Ovary (tissue), 9 donors: ENCODE data around the gene GRIA4. TPM values are rescaled to one million over a fixed set of nuclear protein-coding genes. Genes with fewer than 3 reads are reported as not detected.

Experiments used
- DNase-seq, 5 donors: peaks; one replicate each; pipeline ENCODE4 v3.0.0-alpha.2; 2019 to 2020
- H3K27ac ChIP-seq, 2 donors: fragments of 200-600 bp; one replicate each; pipeline versions ENCODE4 v1.5.1 to v1.8.0; 2019 to 2022
- H3K27me3 ChIP-seq: fragments of 200-600 bp; one replicate; pipeline ENCODE4 v1.8.0; 2022
- H3K36me3 ChIP-seq: fragments of 200-600 bp; sonication (generic); one replicate; pipeline ENCODE4 v1.5.1; 2019
- H3K4me1 ChIP-seq: one replicate; pipeline ENCODE4 v1.8.1; 2013; ENCODE audit warnings: mild to moderate bottlenecking, moderate library complexity; ENCODE audit not compliant: insufficient read depth
- H3K4me3 ChIP-seq: fragments of 200-600 bp; sonication (generic); one replicate; pipeline ENCODE4 v1.5.1; 2017
- H3K9me3 ChIP-seq, 2 donors: fragments of 200-600 bp in 1 of 2; sonication (generic) in 1 of 2; one replicate each; pipeline versions ENCODE4 v1.5.1 to v1.8.1; 2013 to 2019; ENCODE audit warnings: mild to moderate bottlenecking in 1 of 2, moderate library complexity in 1 of 2
- CTCF ChIP-seq, 3 donors: fragments of 450-650 bp in 2 of 3; fragments of 200-600 bp in 1 of 3; IDR thresholded peaks; one replicate each; pipeline versions ENCODE4 v1.5.1 to v1.8.0; 2016 to 2022; ENCODE audit warnings: antibody characterized with exemption in 3 of 3, mild to moderate bottlenecking in 1 of 3
- EP300 ChIP-seq: sonication (generic); formaldehyde crosslinking; IDR thresholded peaks from one replicate; pipeline ENCODE4 v1.6.1; 2017; ENCODE audit warnings: antibody characterized with exemption
- POLR2A ChIP-seq: fragments of 450-650 bp; IDR thresholded peaks from one replicate; pipeline ENCODE4 v1.6.1; 2017; ENCODE audit warnings: antibody characterized with exemption, mild to moderate bottlenecking, moderate library complexity
- whole genome bisulfite sequencing, 3 donors: extraction: QIAGEN DNeasy Blood & Tissue Kit in 1 of 3; methylation state at CpG; one replicate each; pipeline versions ENCODE4 v1.1.5 to v1.1.7; 2013 to 2017; 5-methylcytosine and 5-hydroxymethylcytosine counted together
- intact Hi-C, 4 donors: fragments of 100-400 bp; cut with DNase I; formaldehyde crosslinking; loops; one replicate each; pipeline versions ENCODE4 v1.11.0 to v1.15.1; 2022 to 2023
- polyA plus RNA-seq, 2 donors: library from polyadenylated mRNA; stranded (reverse); fragments of 200-250 nt in 1 of 2; fragments of 350-450 nt in 1 of 2; fragmentation: Illumina TruSeq in 1 of 2; extraction: RNeasy Lipid Tissue Mini Kit (QIAGEN cat#74804) in 1 of 2; gene quantifications; one replicate each; pipeline ENCODE4 v1.2.3, GENCODE V29; 2013 to 2014
- total RNA-seq, 7 donors: library from RNA; depleted of rRNA in 2 of 7; stranded (reverse); fragments of >200 nt in 2 of 7; fragmentation: NEBNext Ultra II Directional in 3 of 7; extraction: Animal tissue kit (Norgen Biotek cat#: 25700) in 3 of 7; gene quantifications; one replicate each; pipeline versions ENCODE4 v1.1.0 to v1.2.4, GENCODE V29; 2016 to 2023
- donor health status: DM: no; HTN: no; CAD: no; lungs with moderate emphysema.
- donor health status: DM: no; HTN: no; CAD: no.
- donor health status: Bipolar disorder and iron deficiency.
- donor health status: DM: yes; HTN: yes; CAD: no.
- donor health status: DM: no; HTN: no; CAD: no.
- donor health status: DM: yes; HTN: yes; CAD: no.

Gene GRIA4
- total and polyA plus RNA-seq, 9 donors, result 0.07 to 1.1 (median 0.26) TPM; not detected in 3

- H3K4me1 ChIP-seq, result no peaks in the 10 kb centered on the region
- intact Hi-C loops, result no loop called here
- H3K27ac ChIP-seq, result no peak overlapping the region
- H3K9me3 ChIP-seq, result no peaks in the 10 kb centered on the region
- 74 to 84% (median 77%) methylated on average over 1 of the region's 1 CpG for WGBS, 3 donors
- TF ChIP-seq EP300 (no peak), POLR2A (no peak), CTCF (IDR thresholded peaks at IDR 0.05) (no peak)
- H3K4me3 ChIP-seq, result no peak overlapping the region
- no peaks in the 10 kb centered on the region for H3K36me3 ChIP-seq
- H3K27me3 ChIP-seq, result no peaks in the 10 kb centered on the region
- DNase-seq, result no peak
Measured at GRCh38 chr11:105834461-105834860, 224.6 kb downstream of the GRIA4 start.

DNA sequence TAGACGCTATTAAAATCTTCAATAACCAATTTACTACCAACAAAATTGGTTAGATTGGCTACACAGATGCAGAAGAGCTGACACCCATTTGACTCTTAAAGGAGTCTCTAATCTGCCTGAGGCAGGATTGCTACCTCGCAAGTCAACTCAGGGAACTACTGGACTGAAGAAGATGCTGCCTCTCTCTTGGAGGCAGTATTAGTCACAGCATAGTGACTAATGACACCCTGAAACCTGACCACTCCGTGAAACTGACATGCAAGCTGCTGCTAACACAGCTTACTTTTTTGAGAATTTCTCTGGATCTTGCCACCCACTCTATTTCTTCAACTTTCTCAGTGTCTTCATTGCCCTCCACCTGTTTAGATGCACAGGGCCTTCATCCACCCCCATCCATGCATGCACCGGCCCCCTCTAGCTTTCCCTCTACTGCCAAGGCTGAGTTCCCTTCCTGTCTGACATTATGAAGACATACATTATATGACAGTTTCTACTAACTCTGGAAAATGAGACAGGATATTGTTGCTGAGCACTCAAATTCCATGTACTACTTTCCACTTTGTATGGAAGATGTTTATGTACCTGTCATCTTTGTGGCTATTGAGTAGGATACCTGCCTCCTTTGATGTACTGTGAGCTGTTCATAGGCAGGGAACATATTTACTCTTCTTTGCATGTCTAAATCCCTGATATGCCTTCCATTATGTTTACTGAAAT is 229.0 kb downstream of the GRIA4 start:
- Histone ChIP-seq H3K4me3 (no peak overlapping the region), H3K4me1 (no peaks in the 10 kb centered on the region), H3K9me3 (no peaks in the 10 kb centered on the region), H3K27me3 (no peaks in the 10 kb centered on the region), H3K36me3 (no peaks in the 10 kb centered on the region), H3K27ac (no peak overlapping the region)
- 81 to 85% (median 84%) methylated on average over 4 of the region's 4 CpGs for WGBS, 3 donors
- intact Hi-C loops, result no loop called here
- DNase-seq, result no peak
- TF ChIP-seq POLR2A (no peak), CTCF (IDR thresholded peaks at IDR 0.05) (no peak), EP300 (no peak)

DNA sequence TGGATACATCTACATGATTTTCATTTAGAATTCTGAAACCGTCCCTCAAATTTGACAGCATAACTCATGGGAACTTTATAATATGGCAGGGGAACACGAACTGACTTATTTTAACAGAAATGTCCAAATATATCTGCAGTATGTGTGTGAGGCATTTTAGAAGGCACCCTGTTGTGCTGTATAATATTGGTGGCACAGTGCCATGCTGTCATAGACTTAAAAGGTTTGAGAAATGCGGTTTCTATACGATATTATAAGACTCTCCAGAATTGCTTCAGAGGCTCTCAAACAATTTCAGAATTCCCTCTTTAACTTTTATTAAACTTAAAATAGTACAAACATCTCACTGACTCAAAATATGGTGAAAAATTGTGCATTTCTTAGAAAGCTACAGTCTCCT is 230.5 kb downstream of the GRIA4 start:
- no peak for DNase-seq
- H3K27me3 ChIP-seq, result no peaks in the 10 kb centered on the region
- no peak for TF ChIP-seq EP300
- TF ChIP-seq CTCF (IDR thresholded peaks at IDR 0.05), result no peak
- no peak for TF ChIP-seq POLR2A
- no peaks in the 10 kb centered on the region for H3K4me1 ChIP-seq
- no peak overlapping the region for H3K27ac ChIP-seq
- no peak overlapping the region for H3K4me3 ChIP-seq
- intact Hi-C loops, result no loop called here
- WGBS, 3 donors, result 73 to 81% (median 79%) methylated on average over 4 of the region's 4 CpGs
- H3K9me3 ChIP-seq, result no peaks in the 10 kb centered on the region
- no peaks in the 10 kb centered on the region for H3K36me3 ChIP-seq

DNA sequence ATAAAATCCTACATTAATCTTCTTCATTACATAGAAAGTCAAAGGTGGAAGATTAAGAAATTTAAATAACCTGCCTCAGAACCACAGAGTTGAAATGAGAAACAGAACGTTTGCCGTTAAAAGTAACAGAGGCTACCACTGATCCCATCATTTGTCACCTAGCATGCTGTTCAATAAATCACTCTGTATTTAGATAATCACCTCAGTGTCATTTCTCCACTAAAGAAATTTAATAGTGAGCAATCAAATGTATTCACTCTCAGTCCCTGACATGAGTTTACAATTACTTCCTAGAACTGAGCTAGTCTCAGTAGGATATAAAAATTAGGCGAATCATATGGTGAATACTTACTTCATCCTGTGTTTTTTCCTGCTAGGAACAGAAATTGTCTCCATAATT is 242.5 kb downstream of the GRIA4 start:
- no peak for DNase-seq
- TF ChIP-seq EP300 (no peak), CTCF (IDR thresholded peaks at IDR 0.05) (no peak), POLR2A (no peak)
- no peaks in the 10 kb centered on the region for H3K27me3 ChIP-seq
- intact Hi-C loops, result no loop called here
- no peak overlapping the region for H3K4me3 ChIP-seq
- no peak overlapping the region for H3K27ac ChIP-seq
- no peaks in the 10 kb centered on the region for H3K4me1 ChIP-seq
- H3K9me3 ChIP-seq, result no peaks in the 10 kb centered on the region
- H3K36me3 ChIP-seq, result no peaks in the 10 kb centered on the region
- WGBS, 3 donors, result 37 to 49% (median 44%) methylated on average over 3 of the region's 3 CpGs
